ENCODE data around the gene PTPRS.

The PTPRS gene

GRCh38 chr19:5355076-5355475 lies 14.5 kb upstream of the PTPRS start:
- no peak for DNase-seq (ENCODE audit: low read depth in 2 of 2)

DNA sequence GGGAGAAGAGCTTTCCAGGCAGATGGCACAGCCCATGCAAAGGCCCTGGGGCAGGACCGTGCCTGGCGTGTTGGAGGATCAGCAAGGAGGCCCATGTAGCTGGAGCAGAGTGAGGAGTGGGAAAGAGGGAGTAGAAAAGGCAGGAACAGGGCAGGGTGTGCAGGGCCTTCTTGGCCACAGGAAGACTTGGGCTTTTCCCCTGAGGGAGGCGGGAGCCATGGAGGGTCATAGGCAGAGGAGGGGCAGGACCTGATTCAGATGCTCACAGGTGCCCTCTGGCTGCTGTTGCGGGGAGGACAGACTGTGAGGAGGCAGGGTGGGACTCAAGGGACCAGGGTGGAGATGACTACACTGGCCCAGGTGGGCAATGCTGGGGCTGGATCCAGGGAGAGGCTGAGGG lies 13.8 kb upstream of the PTPRS start:
- DNase-seq (ENCODE audit: low read depth in 2 of 2): no peak

GRCh38 chr19:5352229-5352763 lies 11.7 kb upstream of the PTPRS start:
- no peak for DNase-seq (ENCODE audit: low read depth in 2 of 2)

DNA sequence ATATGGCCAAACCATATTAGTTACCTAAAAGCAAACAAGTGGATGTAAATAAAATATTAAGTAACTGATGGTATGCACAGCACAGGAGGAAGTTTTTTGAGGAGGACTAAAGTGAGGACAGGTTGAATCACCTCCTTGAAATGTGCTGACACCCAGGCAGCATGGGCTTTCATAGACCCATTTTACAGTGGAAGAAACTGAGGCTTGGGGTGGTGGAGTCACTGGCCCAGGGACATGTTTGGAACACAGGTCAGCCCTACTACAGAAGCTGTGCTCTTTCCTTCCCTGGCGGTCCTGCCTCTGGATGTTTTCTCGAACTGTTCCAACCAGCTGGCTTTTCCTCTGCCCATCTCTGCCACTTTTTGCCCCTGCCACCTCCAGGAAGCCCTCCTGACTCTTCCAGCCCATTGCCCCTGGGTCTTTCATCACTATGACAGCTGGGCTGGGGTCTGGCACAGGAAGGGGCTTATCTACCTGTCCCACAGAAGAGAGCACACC lies 11.2 kb upstream of the PTPRS start:
- no peak for DNase-seq (ENCODE audit: low read depth in 2 of 2)

GRCh38 chr19:5349041-5349440 lies 8.4 kb upstream of the PTPRS start:
- DNase-seq (ENCODE audit: low read depth in 2 of 2): no peak

- no peak for DNase-seq (ENCODE audit: low read depth in 2 of 2)
Measured at GRCh38 chr19:5345895-5346386, 5.3 kb upstream of the PTPRS start.

DNA sequence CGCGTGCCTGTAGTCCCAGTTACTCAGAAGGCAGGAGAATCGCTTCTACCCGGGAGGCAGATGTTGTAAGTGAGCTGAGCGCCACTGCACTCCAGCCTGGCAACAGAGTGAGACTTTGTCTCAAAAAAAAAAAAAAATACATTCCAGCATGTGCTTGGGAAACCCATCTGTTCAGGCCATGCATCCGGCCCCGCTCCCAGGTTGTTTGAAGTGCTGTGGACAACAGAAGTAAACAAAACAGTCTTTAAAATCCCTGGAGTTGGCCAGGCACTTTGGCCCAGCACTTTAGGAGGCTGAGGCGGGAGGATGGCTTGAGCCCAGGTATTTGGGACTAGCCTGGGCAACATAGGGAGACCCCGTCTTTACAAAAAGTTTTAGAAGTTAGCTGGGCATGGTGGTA lies 3.2 kb upstream of the PTPRS start:
- no peak for DNase-seq (ENCODE audit: low read depth in 2 of 2)

GRCh38 chr19:5342573-5343201 lies 2.1 kb upstream of the PTPRS start:
- no peak for DNase-seq (ENCODE audit: low read depth in 2 of 2)

DNA sequence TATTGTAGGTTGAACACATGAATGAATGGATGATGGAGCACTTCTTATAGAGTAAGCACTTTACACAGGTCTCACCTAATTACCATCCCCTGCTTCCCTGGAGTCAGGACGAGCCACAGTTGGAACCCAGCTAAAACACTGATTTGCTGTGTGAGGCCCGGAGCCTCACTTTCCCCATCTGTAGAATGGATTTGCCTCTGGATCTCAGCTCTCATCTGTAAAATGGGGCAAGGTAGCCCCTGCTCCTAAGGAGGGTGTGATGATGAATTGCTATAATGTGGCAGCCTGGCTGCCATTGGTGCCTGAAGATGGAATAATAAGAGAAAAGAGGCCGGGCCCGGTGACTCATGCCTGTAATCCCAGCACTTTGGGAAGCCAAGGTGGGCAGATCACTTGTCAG lies 1.4 kb upstream of the PTPRS start:
- DNase-seq (ENCODE audit: low read depth in 2 of 2): no peak

DNA sequence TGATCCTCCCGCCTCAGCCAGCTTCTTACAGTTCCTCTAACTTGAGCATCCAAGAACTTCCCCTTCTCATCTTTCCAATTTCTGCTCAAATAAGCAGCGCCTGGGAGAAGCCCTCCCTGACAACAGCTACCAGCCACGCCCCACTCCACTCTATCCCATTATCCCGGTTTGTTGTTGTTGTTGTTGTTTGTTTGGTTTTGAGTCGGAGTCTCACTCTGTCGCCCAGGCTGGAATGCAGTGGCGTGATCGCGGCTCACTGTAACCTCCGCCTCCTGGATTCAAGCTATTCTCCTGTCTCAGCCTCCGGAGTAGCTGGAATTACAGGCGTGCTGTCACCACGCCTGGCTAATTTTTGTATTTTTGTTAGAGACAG lies 822 bp upstream of the PTPRS start:
- DNase-seq (ENCODE audit: low read depth in 2 of 2): no peak

GRCh38 chr19:5339950-5340636 lies 519 bp downstream of the PTPRS start:
- no peak for DNase-seq (ENCODE audit: low read depth in 2 of 2)

GRCh38 chr19:5339198-5339949 lies 1.2 kb downstream of the PTPRS start:
- no peak for DNase-seq (ENCODE audit: low read depth in 2 of 2)

GRCh38 chr19:5338656-5339197 lies 1.9 kb downstream of the PTPRS start:
- DNase-seq (ENCODE audit: low read depth in 2 of 2): no peak

GRCh38 chr19:5337708-5338655 lies 2.6 kb downstream of the PTPRS start:
- no peak for DNase-seq (ENCODE audit: low read depth in 2 of 2)

DNA sequence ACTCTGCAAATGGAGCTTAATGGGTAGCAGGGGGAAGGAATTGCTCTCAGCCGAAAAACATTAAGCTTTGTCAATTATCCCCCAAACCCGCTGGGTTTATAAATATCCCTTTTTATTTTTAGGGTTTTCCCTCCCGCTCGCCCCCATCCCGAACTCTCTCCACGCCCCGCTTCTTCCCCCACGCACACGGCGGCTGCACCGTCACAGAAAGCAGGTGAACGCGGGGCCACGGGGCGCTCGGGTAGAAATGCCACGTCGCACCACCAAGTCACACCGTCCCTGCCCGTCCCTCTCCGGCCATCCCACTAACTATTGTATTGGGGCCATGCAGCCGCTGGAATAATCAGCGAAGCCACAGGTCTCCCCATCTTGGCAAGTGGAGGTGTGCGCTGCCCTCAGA lies 3.5 kb downstream of the PTPRS start:
- DNase-seq (ENCODE audit: low read depth in 2 of 2): no peak

GRCh38 chr19:5336195-5336965 lies 4.2 kb downstream of the PTPRS start:
- no peak for DNase-seq (ENCODE audit: low read depth in 2 of 2)

DNA sequence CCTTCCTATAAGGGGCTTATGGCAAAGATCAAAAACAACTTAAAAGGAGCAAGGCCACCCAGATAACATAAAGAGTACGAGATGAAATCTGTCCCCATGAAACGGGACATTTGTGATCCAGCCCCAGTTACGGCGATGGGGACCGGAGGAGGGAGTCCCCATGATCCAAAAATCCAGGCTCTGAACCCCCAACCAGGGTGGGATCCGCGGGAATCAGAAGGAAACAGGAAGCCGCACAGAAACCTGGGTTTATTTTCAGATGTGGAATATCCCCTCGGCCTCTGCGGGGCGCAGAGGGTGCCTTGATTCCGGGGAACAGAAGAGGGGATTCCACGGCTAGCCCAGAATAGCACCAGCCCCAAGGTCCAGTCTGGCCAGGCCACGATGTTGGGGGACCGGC lies 5.0 kb downstream of the PTPRS start:
- no peak for DNase-seq (ENCODE audit: low read depth in 2 of 2)

- DNase-seq (ENCODE audit: low read depth in 2 of 2): no peak
Measured at GRCh38 chr19:5334824-5335500, 5.7 kb downstream of the PTPRS start.

- DNase-seq (ENCODE audit: low read depth in 2 of 2): no peak
Measured at GRCh38 chr19:5334366-5334739, 6.3 kb downstream of the PTPRS start.
